CD14-positive monocyte (primary cell): ENCODE measurements around the gene AMOTL2. TPM values are rescaled to one million over a fixed set of nuclear protein-coding genes. Genes with fewer than 3 reads are reported as not detected.

ENCODE experiments used
- DNase-seq, 3 donors: peaks; one replicate each; pipeline ENCODE4 v3.0.0-alpha.2; 2011 to 2022
- H2AFZ ChIP-seq: 2 replicates; pipeline ENCODE4 v1.6.0; 2012; ENCODE audit warnings: mild to moderate bottlenecking, low read depth, low read length, inconsistent platforms; ENCODE audit not compliant: insufficient read depth, poor library complexity, severe bottlenecking
- H3K27ac ChIP-seq, 2 donors: 1 replicate in 1 of 2; 2 replicates in 1 of 2; pipeline ENCODE4 v1.5.1; 2012 to 2013; ENCODE audit warnings: low read length in 2 of 2, control low read depth in 1 of 2, inconsistent platforms in 1 of 2, low read depth in 1 of 2, mild to moderate bottlenecking in 1 of 2
- H3K27me3 ChIP-seq, 2 donors: one replicate each; pipeline versions ENCODE4 v1.6.0 to v1.6.1; 2011 to 2013; ENCODE audit warnings: low read length in 2 of 2; ENCODE audit not compliant: control insufficient read depth in 2 of 2, insufficient read depth in 2 of 2
- H3K36me3 ChIP-seq, 2 donors: replicated peaks in 1 of 2; 1 replicate in 1 of 2; 2 replicates in 1 of 2; pipeline versions ENCODE4 v1.5.1 to v1.6.1; 2012 to 2013; ENCODE audit warnings: low read length in 2 of 2, control low read depth in 1 of 2, inconsistent platforms in 1 of 2, mild to moderate bottlenecking in 1 of 2; ENCODE audit not compliant: insufficient read depth in 2 of 2, control insufficient read depth in 1 of 2
- H3K4me1 ChIP-seq, 2 donors: 1 replicate in 1 of 2; 2 replicates in 1 of 2; pipeline versions ENCODE4 v1.5.1 to v1.6.1; 2012 to 2013; ENCODE audit warnings: low read length in 2 of 2, control low read depth in 1 of 2, inconsistent platforms in 1 of 2, mild to moderate bottlenecking in 1 of 2, moderate library complexity in 1 of 2; ENCODE audit not compliant: insufficient read depth in 2 of 2, control insufficient read depth in 1 of 2
- H3K4me2 ChIP-seq: replicated peaks from 2 replicates; pipeline ENCODE3; 2012; ENCODE audit warnings: low read length, moderate library complexity, mild to moderate bottlenecking; ENCODE audit not compliant: poor library complexity, severe bottlenecking; ENCODE audit errors: extremely low read depth
- H3K4me3 ChIP-seq, 3 experiments: fragments of 200-600 bp in 1 of 3; sonication (generic) in 1 of 3; replicated peaks in 1 of 3; 1 replicate in 2 of 3; 2 replicates in 1 of 3; pipeline ENCODE4 v1.5.1; 2011 to 2013; ENCODE audit warnings: low read length in 3 of 3, mild to moderate bottlenecking in 3 of 3, control low read depth in 2 of 3, low read depth in 2 of 3, inconsistent platforms in 1 of 3, moderate library complexity in 1 of 3
- H3K79me2 ChIP-seq: 2 replicates; pipeline ENCODE4 v1.6.0; 2012; ENCODE audit warnings: mild to moderate bottlenecking, control low read depth, inconsistent platforms, low read length, moderate library complexity; ENCODE audit not compliant: insufficient read depth
- H3K9ac ChIP-seq: 2 replicates; pipeline ENCODE4 v1.6.0; 2017; ENCODE audit warnings: low read length, mild to moderate bottlenecking; ENCODE audit not compliant: insufficient read depth, poor library complexity, severe bottlenecking
- H3K9me3 ChIP-seq, 2 donors: replicated peaks in 1 of 2; 1 replicate in 1 of 2; 2 replicates in 1 of 2; pipeline versions ENCODE4 v1.5.1 to v1.6.1; 2012 to 2013; ENCODE audit warnings: low read length in 2 of 2, control low read depth in 1 of 2; ENCODE audit not compliant: control insufficient read depth in 1 of 2, insufficient read depth in 1 of 2
- H4K20me1 ChIP-seq: 2 replicates; pipeline ENCODE4 v1.6.0; 2012; ENCODE audit warnings: mild to moderate bottlenecking, low read length, control low read depth, moderate library complexity; ENCODE audit not compliant: insufficient read depth
- H3K27ac Mint-ChIP-seq, 7 donors: one replicate each; pipeline ENCODE4 v1.8.0; 2020; ENCODE audit warnings: mild to moderate bottlenecking in 7 of 7, mixed read lengths in 7 of 7, moderate library complexity in 6 of 7, inconsistent platforms in 2 of 7
- H3K27me3 Mint-ChIP-seq, 3 donors: one replicate each; pipeline ENCODE4 v1.8.0; 2021 to 2022; ENCODE audit warnings: low read depth in 3 of 3, mild to moderate bottlenecking in 3 of 3, mixed read lengths in 3 of 3, moderate library complexity in 3 of 3, inconsistent platforms in 1 of 3
- H3K36me3 Mint-ChIP-seq, 2 donors: one replicate each; pipeline ENCODE4 v1.8.0; 2020; ENCODE audit warnings: mixed read lengths in 2 of 2, inconsistent platforms in 1 of 2, mild to moderate bottlenecking in 1 of 2
- H3K4me1 Mint-ChIP-seq: one replicate; pipeline ENCODE4 v1.8.0; 2020; ENCODE audit warnings: mild to moderate bottlenecking, mixed read lengths
- H3K4me3 Mint-ChIP-seq, 2 donors: one replicate each; pipeline ENCODE4 v1.8.0; 2020; ENCODE audit warnings: mild to moderate bottlenecking in 2 of 2, mixed read lengths in 2 of 2, moderate library complexity in 1 of 2
- H3K9me3 Mint-ChIP-seq, 7 donors: one replicate each; pipeline ENCODE4 v1.8.0; 2020 to 2022; ENCODE audit warnings: mixed read lengths in 7 of 7, mild to moderate bottlenecking in 6 of 7, moderate library complexity in 6 of 7, inconsistent platforms in 2 of 7
- CTCF ChIP-seq: fragments of 200-600 bp; IDR thresholded peaks from one replicate; pipeline ENCODE4 v1.8.0; 2022; ENCODE audit warnings: antibody characterized with exemption, mild to moderate bottlenecking
- WGBS: methylation state at CpG from one replicate; pipeline ENCODE4 v1.1.5; 2013; ENCODE audit warnings: missing lambda C conversion rate; ENCODE audit not compliant: insufficient coverage; 5-methylcytosine and 5-hydroxymethylcytosine counted together
- intact Hi-C, 2 donors: fragments of 100-400 bp; cut with micrococcal nuclease; formaldehyde crosslinking; loops; one replicate each; pipeline versions ENCODE4 v1.15.0 to v1.15.1; 2023
- polyA plus RNA-seq, 3 donors: library from polyadenylated mRNA; depleted of rRNA in 1 of 3; unstranded in 2 of 3; stranded (reverse) in 1 of 3; fragments of 300-500 nt in 2 of 3; fragments of >200 nt in 1 of 3; fragmentation: Illumina TruSeq in 2 of 3; gene quantifications; 1 replicate in 2 of 3; 2 replicates in 1 of 3; pipeline ENCODE4 v1.2.3, GENCODE V29; 2012 to 2021

Gene AMOTL2
- polyA plus RNA-seq, 3 donors = 0.01 TPM; not detected in 2

- Mint-ChIP-seq H3K4me1 (peaks cover 2% of the 10 kb centered on the region), H3K27ac (peak overlapping the region in 2 of 7 donors; percentile 11 to 16), H3K4me3 (no peak overlapping the region), H3K27me3 (peaks cover 0 to 4% (median 1%) of the 10 kb centered on the region in 3 donors), H3K9me3 (peaks cover 0 to 9% (median 6%) of the 10 kb centered on the region in 7 donors), H3K36me3 (no peaks in the 10 kb centered on the region)
- H3K79me2 ChIP-seq = no peaks in the 10 kb centered on the region
- H3K4me1 ChIP-seq = no peaks in the 10 kb centered on the region
- H3K9ac ChIP-seq = no peak overlapping the region
- no peaks in the 10 kb centered on the region for H3K27me3 ChIP-seq
- H3K4me2 ChIP-seq = no peak overlapping the region
- H3K9me3 ChIP-seq = peaks cover 7 to 11% of the 10 kb centered on the region in 2 donors
- no peaks in the 10 kb centered on the region for H4K20me1 ChIP-seq
- intact Hi-C loops = no loop called here
- no peak for TF ChIP-seq CTCF
- H3K36me3 ChIP-seq = no peaks in the 10 kb centered on the region
- 89% methylated on average over 1 of the region's 2 CpGs for WGBS
- H2AFZ ChIP-seq = no peak overlapping the region
- H3K27ac ChIP-seq = no peak overlapping the region
- DNase-seq = no peak
- H3K4me3 ChIP-seq = no peak overlapping the region
These were observed 29.7 kb downstream of the AMOTL2 start for GRCh38 chr3:134344560-134344959.

GRCh38 chr3:134342259-134342658 is 32.0 kb downstream of the AMOTL2 start:
- intact Hi-C loops = no loop called here
- WGBS = 100% methylated on average over 4 of the region's 9 CpGs

More at GRCh38 chr3:134342259-134342658, 32.0 kb downstream of the AMOTL2 start:
- H3K4me2 ChIP-seq = no peak overlapping the region
- H2AFZ ChIP-seq = no peak overlapping the region
- no peak overlapping the region for H3K27ac ChIP-seq
- Mint-ChIP-seq H3K4me3 (no peak overlapping the region), H3K27me3 (peaks cover 1 to 5% (median 3%) of the 10 kb centered on the region in 3 donors), H3K36me3 (no peaks in the 10 kb centered on the region), H3K27ac (no peak overlapping the region), H3K4me1 (peaks cover 2% of the 10 kb centered on the region), H3K9me3 (peaks cover 0 to 9% (median 6%) of the 10 kb centered on the region in 7 donors)
- DNase-seq = no peak
- no peaks in the 10 kb centered on the region for H3K27me3 ChIP-seq
- no peak for TF ChIP-seq CTCF
- no peaks in the 10 kb centered on the region for H3K36me3 ChIP-seq
- no peaks in the 10 kb centered on the region for H3K4me1 ChIP-seq
- H4K20me1 ChIP-seq = no peaks in the 10 kb centered on the region
- H3K79me2 ChIP-seq = no peaks in the 10 kb centered on the region
- H3K4me3 ChIP-seq = no peak overlapping the region
- H3K9me3 ChIP-seq = peaks cover 7% of the 10 kb centered on the region in 2 donors
- no peak overlapping the region for H3K9ac ChIP-seq
